ENCODE measurements around the gene BCAS3.

DNA sequence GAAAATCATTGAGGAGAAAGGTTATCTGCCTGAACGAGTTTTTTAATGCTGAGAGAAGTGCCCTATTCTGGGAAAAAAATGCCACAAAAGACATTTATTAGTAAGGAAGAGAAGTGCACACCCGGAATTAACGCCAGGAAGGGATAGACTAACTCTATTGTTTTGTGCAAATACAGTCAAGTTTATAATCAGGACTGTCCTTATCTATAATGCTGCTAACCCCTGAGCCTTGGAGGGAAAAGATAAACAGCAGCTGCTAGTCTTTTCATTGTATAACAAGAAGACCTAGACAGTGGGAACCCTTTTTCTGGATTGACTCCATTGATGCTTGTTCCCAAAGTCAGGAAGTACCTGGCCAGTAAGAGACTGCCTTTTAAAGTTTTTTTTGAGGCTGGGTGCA lies 26.5 kb downstream of the BCAS3 start:
- TF ChIP-seq, protein P1, sequence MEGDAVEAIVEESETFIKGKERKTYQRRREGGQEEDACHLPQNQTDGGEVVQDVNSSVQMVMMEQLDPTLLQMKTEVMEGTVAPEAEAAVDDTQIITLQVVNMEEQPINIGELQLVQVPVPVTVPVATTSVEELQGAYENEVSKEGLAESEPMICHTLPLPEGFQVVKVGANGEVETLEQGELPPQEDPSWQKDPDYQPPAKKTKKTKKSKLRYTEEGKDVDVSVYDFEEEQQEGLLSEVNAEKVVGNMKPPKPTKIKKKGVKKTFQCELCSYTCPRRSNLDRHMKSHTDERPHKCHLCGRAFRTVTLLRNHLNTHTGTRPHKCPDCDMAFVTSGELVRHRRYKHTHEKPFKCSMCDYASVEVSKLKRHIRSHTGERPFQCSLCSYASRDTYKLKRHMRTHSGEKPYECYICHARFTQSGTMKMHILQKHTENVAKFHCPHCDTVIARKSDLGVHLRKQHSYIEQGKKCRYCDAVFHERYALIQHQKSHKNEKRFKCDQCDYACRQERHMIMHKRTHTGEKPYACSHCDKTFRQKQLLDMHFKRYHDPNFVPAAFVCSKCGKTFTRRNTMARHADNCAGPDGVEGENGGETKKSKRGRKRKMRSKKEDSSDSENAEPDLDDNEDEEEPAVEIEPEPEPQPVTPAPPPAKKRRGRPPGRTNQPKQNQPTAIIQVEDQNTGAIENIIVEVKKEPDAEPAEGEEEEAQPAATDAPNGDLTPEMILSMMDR (IDR thresholded peaks at IDR 0.05): no peak
- no peak for TF ChIP-seq POLR2A (IDR thresholded peaks at IDR 0.05)
